Ascending aorta (tissue), 2 donors: ENCODE measurements around the gene REELD1. TPM values are rescaled to one million over a fixed set of nuclear protein-coding genes. Genes with fewer than 3 reads are reported as not detected.

Source experiments
- DNase-seq, 2 donors: peaks; one replicate each; pipeline ENCODE4 v3.0.0-alpha.2; 2019; ENCODE audit warnings: low spot score in 2 of 2
- H3K27ac ChIP-seq, 2 donors: fragments of 200-600 bp; sonication (generic); one replicate each; pipeline ENCODE4 v1.5.1; 2016 to 2017; ENCODE audit warnings: mild to moderate bottlenecking in 1 of 2
- H3K27me3 ChIP-seq: fragments of 200-600 bp; sonication (generic); one replicate; pipeline ENCODE4 v1.5.1; 2017
- H3K36me3 ChIP-seq, 2 donors: fragments of 200-600 bp; sonication (generic); one replicate each; pipeline ENCODE4 v1.5.1; 2016
- H3K4me1 ChIP-seq, 2 donors: fragments of 200-600 bp; sonication (generic); one replicate each; pipeline ENCODE4 v1.5.1; 2016 to 2017; ENCODE audit warnings: mild to moderate bottlenecking in 1 of 2
- H3K4me3 ChIP-seq, 2 donors: fragments of 200-600 bp; sonication (generic); one replicate each; pipeline ENCODE4 v1.5.1; 2016 to 2017; ENCODE audit warnings: mild to moderate bottlenecking in 1 of 2
- H3K9me3 ChIP-seq, 2 donors: fragments of 200-600 bp; sonication (generic); one replicate each; pipeline ENCODE4 v1.5.1; 2016
- intact Hi-C: fragments of 100-400 bp; cut with DNase I; formaldehyde crosslinking; loops from one replicate; pipeline ENCODE4 v1.15.1; 2023
- total RNA-seq: library from RNA; depleted of rRNA; stranded (reverse); fragments of >200 nt; gene quantifications from one replicate; pipeline ENCODE4 v1.1.0, GENCODE V29; 2016
- TF ChIP-seq, protein P1 (sequence below), 3 experiments: fragments of 200-600 bp in 2 of 3; fragments of 450-650 bp in 1 of 3; sonication (generic) in 2 of 3; IDR thresholded peaks; one replicate each; pipeline ENCODE4 v1.5.1; 2016 to 2019; ENCODE audit warnings: antibody characterized with exemption in 3 of 3, mild to moderate bottlenecking in 1 of 3, moderate library complexity in 1 of 3

REELD1 gene
- not detected for total RNA-seq

DNA sequence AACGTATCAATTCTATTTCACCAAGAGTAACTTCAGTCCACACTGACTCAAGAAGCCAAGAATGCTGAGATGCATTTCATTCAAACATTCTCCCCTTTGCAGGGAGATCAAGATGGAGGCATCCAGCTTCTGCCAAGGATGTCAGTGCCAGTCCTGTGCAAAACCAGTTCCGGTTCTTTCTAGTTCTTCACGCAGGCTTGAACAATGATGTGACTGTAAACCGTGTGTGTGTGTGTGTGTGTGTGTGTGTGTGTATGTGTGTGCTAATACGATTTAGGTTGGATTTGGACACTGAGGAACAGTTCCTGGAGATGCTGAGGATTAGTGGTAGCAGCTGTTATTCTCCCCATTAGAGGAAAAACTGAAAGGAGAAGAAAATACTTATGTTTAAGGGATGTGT lies at the start of gene REELD1:
TSS of gene REELD1 (plus strand) at position 301 of the 400 bp plus-strand sequence. CDS start 2,415 bp downstream, outside the sequence.
- H3K27me3 ChIP-seq = no peaks in the 10 kb centered on the region
- TF ChIP-seq, protein P1, sequence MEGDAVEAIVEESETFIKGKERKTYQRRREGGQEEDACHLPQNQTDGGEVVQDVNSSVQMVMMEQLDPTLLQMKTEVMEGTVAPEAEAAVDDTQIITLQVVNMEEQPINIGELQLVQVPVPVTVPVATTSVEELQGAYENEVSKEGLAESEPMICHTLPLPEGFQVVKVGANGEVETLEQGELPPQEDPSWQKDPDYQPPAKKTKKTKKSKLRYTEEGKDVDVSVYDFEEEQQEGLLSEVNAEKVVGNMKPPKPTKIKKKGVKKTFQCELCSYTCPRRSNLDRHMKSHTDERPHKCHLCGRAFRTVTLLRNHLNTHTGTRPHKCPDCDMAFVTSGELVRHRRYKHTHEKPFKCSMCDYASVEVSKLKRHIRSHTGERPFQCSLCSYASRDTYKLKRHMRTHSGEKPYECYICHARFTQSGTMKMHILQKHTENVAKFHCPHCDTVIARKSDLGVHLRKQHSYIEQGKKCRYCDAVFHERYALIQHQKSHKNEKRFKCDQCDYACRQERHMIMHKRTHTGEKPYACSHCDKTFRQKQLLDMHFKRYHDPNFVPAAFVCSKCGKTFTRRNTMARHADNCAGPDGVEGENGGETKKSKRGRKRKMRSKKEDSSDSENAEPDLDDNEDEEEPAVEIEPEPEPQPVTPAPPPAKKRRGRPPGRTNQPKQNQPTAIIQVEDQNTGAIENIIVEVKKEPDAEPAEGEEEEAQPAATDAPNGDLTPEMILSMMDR (IDR thresholded peaks at IDR 0.05) = no peak
- no peak within 1 kb of the TSS for H3K27ac ChIP-seq
- intact Hi-C loops = no loop called here
- no peaks in the 10 kb centered on the region for H3K36me3 ChIP-seq
- no peaks in the 10 kb centered on the region for H3K9me3 ChIP-seq
- no peak for DNase-seq
- no peaks in the 10 kb centered on the region for H3K4me1 ChIP-seq
- H3K4me3 ChIP-seq = no peak within 1 kb of the TSS

DNA sequence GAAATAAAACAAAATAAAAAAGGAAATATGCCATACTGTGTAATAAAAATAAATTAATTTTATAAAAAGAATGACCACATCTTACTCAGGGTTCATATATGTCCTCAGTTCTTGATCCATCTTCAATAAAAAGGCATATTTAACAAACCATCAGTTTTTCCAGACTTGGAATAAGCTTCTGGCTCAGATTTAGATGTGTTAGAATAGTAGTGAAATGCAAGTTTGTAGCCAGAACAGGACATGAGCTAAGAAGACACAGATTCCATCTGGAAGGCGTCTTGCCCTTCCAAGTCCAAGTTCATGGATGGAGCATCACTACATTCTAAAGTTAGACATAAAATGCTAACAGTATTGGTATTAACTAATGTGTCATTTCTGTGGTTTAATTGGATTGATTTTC lies 49.1 kb upstream of the REELD1 start:
- H3K27ac ChIP-seq = no peak overlapping the region
- H3K27me3 ChIP-seq = no peaks in the 10 kb centered on the region
- TF ChIP-seq, protein P1 (IDR thresholded peaks at IDR 0.05) = no peak
- no peaks in the 10 kb centered on the region for H3K4me1 ChIP-seq
- no peak overlapping the region for H3K4me3 ChIP-seq
- no peak for DNase-seq
- intact Hi-C loops = no loop called here
- peaks cover 0 to 9% of the 10 kb centered on the region in 2 donors for H3K9me3 ChIP-seq
- no peaks in the 10 kb centered on the region for H3K36me3 ChIP-seq

DNA sequence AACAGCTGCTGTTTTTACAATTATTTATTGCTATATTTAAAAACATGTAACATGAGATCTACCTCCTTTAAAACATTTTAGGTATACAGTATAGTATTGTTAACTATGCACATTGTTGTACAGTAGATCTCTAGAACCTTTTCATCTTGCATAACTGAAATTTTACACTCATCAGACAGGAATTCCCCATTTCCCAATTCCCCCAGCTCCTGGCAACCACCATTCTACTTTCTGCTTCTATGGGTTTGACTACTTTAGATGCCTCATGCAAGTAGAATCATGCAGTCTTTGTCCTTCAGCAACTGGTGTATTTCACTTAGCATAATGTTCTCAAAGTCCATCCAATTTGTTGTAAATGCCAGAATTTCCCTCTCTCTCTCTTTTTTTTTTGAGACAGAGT lies 48.5 kb upstream of the REELD1 start:
- Histone ChIP-seq H3K36me3 (no peaks in the 10 kb centered on the region), H3K4me3 (no peak overlapping the region), H3K4me1 (no peaks in the 10 kb centered on the region), H3K27ac (no peak overlapping the region), H3K27me3 (no peaks in the 10 kb centered on the region), H3K9me3 (peaks cover 0 to 9% of the 10 kb centered on the region in 2 donors)
- TF ChIP-seq, protein P1 (IDR thresholded peaks at IDR 0.05) = no peak
- no peak for DNase-seq
- intact Hi-C loops = no loop called here

DNA sequence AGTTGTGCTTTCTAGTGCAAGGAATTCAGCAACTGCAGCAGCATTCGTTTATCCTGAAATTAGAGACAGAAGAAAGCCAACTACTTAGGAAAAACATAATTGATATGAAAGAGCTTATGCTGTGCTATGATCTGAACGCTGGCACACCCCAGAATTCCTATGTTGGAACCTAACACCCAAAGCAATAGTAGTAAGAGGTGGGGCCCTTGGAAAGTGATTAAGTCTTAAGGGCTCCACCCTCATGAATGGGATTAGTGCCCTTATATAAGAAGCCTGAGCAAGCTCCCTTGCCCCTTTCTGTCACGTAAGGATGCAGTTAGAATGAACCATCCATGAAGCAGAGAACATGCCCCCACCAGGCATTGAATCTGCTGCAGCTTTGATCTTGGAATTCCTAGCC lies 44.2 kb upstream of the REELD1 start:
- TF ChIP-seq, protein P1 (IDR thresholded peaks at IDR 0.05) = no peak
- H3K27ac ChIP-seq = no peak overlapping the region
- no peak for DNase-seq
- no peaks in the 10 kb centered on the region for H3K36me3 ChIP-seq
- no peaks in the 10 kb centered on the region for H3K9me3 ChIP-seq
- H3K4me3 ChIP-seq = no peak overlapping the region
- intact Hi-C loops = loop anchor here (10.0 kb wide), 2 partner anchors 325 to 935 kb away; no protein-coding TSS in a partner anchor
- H3K4me1 ChIP-seq = no peaks in the 10 kb centered on the region
- H3K27me3 ChIP-seq = no peaks in the 10 kb centered on the region

DNA sequence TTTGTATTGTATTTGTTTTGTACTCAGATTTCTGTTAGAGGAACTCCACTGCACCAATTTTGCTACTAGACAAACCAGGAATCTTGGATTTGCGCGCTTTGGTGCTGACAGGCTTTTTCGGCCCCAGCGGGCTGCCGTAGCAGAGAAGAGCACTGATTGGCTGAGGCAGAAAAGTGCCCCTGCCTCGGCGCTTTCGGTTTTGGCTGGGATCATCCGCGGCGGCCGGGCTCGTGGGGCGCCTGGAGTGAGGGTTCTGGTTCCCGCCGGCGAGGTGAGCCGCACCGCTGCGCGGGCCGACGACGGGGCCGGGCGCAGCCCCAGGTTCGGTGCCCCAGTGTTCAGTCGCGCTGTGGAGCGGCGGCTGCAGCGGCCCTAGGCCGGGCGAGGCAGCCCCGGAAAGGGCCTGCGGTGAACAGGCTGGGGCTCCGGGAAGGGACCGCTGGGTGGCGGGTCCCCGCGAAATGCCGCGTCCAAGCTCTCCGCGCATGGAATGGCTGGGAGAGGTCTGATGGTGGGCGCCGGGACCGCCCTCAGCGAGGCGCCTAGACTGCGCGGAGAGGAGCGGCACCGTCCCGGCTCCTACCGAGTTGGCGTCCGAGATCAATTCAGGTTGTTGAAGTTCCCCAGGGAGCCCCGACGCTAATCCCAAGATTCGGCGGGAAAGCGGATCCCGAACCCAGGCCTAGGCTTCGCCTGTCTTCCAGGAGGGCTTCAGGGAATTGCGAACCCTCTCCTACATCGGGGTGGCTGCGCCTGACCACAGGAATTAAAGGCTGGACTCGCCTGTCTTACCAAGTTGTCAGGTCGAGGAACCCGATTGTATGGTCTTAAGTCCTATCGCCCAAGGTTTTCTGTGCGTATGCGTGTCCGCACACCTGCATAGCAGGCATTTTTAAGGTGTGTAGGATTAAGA lies 38.5 kb upstream of the REELD1 start, which contains the start of gene LSM6:
TSS of gene LSM6 (plus strand) at position 178 of the 913 bp plus-strand sequence. CDS start 7,204 bp downstream, outside the sequence.
- TF ChIP-seq, protein P1 (IDR thresholded peaks at IDR 0.05) = peak in 1 of 3 experiments; percentile 21
- DNase-seq = peak; percentile 39 to 91
- Histone ChIP-seq H3K27me3 (no peaks in the 10 kb centered on the region), H3K36me3 (no peaks in the 10 kb centered on the region), H3K4me1 (peaks cover 2 to 17% of the 10 kb centered on the region in 2 donors), H3K27ac (peak within 1 kb of the TSS; percentile 95), H3K9me3 (no peaks in the 10 kb centered on the region), H3K4me3 (peak within 1 kb of the TSS; percentile 95 to 99)
- intact Hi-C loops = loop anchor here (1.0 to 10.0 kb wide), 7 partner anchors 238 to 1078 kb away; partner anchors contain the start of genes ABCE1, ANAPC10, MMAA and SLC10A7
